Endometrial microvascular endothelial cells (primary cell): ENCODE measurements around the gene CCDC149. TPM values are rescaled to one million over a fixed set of nuclear protein-coding genes. Genes with fewer than 3 reads are reported as not detected.

Experiments used
- in situ Hi-C: cut with HindIII; loops from 2 replicates; pipeline ENCODE4 v1.10.0; 2017; ENCODE audit warnings: low sequenced_read_pairs, low pct_unique_long_range_greater_than_20kb; ENCODE audit errors: inconsistent ontology term
- total RNA-seq: library from RNA; depleted of rRNA; stranded (reverse); fragments of >200 nt; gene quantifications from one replicate; pipeline ENCODE4 v1.2.3, GENCODE V29; 2015; ENCODE audit errors: inconsistent ontology term

CCDC149 gene
- total RNA-seq, 1 donor from 2014 or later, result 2.5 TPM

DNA sequence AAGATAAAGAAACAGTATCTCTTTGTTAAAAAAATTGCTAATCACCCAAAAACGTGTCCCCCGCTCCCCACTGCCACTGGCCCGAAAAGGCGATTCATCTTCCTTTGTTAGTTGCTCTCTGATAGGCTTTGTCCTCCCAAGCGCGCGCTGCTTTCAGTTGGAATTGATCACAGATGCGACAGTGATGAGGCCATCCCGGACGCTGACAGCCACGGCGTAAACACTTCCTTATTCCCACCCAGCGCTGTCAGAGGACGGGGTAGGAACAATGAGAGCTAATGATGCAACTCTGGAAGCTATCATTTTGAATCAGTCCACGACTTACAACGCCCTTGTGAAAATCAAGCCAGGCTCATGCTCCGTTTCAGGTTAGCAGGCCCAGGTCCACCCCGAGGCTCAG is 96.0 kb downstream of the CCDC149 start:
- in situ Hi-C loops, result no loop called here

DNA sequence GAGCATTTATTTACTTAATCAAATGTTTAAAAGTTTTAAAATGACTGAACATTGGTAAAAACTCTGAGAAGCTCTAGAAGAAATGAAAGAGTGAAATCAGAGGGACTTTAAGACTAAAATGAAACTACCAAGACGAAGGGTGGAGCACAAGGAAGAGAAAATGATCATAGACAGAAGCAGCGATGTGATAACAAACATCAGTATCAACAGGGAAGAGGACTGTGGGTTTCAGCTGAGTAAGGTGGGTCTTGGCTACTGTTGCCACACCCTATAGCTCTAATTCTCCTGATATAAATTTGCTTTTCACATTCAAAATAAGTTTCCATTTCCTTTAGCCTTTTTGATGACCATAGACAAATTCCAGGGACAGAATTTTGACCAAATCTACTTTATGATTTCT is 99.1 kb downstream of the CCDC149 start:
- in situ Hi-C loops, result no loop called here

DNA sequence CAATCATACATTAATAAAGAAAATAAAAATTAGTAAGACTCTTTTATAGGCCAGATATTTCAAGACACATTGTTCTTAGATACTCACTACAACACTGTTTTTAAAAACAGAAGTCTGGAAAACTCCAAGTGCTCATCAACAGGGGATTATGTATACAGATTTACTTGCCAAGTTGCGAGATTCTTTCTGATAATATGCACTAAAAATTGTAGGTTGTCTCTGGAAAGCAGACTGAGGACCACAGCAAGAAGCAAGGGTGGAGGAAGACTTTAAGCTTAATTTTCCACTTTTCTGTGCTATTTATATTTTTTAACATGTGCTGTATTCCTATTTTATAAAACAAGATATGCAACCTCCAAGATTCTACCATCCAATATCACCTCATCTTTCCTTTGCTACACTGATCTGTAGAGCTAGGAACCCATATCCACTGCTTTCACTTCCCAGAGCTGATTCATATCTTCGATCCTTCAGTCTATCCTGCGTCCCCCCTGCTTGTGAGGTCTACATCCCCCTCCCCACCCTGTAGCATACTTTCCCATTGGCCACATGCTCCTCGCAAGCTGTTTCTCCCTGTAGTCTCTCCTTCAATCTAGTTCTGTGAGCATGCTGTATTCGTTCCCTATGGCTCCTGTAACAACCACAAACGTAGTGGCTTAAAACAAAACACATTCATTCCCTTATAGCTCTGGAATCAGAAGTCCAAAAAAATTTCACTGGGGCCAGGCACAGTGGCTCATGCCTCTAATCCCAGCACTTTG is 101.8 kb downstream of the CCDC149 start:
- in situ Hi-C loops, result no loop called here

DNA sequence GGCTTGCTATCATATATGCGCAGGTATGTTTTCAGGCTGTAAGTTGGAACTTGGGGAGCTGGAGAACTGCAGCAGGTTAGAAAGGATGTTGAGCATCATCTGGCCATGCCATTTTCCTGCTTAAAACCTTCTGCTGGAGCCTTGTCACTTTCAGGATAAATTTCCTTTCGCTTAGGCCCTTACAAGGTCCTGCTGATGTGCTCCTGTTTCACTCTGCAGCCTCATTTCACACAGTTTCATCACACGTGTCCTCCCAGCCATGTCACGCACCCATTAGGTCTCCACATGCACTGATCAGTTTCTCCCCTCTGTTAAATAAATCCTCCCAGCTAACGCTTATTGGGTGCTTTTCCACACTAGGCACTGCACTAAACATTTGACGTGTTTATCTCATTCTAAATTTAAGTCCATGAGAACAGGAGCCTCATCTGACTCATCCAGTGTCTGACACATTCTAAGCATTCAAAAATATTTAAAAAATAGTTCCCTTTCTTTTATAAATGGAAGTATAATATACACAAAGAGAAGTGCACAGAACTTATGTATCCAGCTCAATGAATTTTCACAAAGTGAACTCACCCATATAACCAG is 102.9 kb downstream of the CCDC149 start:
- in situ Hi-C loops, result no loop called here

DNA sequence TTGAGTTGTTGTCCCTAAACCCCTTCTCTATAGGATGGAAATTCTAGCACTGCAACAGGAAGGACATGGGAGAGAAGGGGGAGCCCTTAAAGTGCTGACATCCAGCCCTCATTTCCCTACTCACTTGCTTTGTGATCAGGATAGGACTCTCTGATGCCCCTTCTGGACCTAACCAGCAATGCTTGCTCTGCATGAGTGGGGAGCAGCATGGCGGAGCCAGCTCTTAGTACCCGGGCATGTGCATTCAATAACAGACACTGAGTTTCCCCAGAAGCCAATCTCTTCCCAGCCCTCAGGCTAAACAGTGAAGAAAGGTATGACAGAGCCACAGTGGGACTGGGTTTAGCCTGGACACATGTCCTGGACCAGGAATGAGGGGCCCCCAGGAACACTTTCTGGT is 103.5 kb downstream of the CCDC149 start:
- in situ Hi-C loops, result no loop called here

DNA sequence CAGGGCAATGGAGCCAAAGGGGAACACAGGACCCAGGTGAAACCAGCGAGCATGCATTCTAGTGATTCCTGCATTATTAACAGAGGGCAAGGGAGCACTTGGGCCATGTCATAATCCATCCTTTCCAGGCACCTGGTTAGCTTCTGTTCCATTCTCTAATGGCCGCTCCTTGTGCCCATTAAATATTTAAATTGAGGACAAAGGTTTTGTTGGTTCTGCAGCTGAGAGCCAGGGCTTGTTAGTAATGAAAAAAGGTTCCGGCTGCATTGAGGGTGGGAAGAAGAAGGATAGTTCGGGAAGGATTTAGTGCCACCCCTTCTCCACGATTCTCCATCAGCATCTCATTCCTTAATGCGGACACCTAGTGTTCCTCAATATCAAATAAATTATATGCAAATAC is 103.9 kb downstream of the CCDC149 start:
- in situ Hi-C loops, result no loop called here

DNA sequence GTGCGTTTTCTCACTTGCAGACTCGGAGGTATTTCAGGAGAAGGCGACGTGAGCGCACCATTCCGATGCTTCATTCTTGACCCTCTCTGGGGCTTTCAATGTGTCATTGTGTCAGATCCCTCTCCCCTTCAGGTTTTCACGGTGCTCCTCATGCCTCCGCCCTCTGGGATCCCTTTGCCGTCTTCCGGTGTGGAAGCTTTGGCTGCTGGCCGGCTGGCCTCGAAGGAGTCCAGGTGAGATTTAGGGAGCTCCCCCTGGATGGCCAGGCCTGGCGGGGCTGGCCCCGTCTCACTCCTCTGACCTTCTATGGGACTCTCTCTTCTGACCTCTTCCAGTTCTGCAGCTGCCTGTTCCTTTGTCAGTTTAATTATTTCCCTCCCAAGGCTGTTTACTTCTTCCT is 104.6 kb downstream of the CCDC149 start:
- in situ Hi-C loops, result no loop called here

DNA sequence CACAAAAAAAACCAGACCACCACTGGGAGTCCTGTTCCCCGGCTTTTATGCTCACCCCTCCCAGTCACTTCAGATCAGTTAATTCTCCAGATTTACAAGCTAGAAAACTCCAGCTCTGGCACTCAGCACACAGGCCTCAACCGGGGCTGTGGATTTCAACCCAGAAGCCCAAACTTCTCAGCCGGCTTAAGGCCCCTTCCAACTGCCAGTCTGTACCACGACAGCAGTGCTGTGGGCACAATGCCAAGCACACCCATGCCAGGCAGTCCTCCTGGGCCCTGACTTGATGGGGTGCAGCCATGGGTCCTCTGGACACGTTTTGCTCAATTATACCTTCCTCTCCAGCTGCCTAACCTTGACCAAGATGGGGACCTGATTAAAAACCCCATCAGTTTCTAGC is 105.2 kb downstream of the CCDC149 start:
- in situ Hi-C loops, result no loop called here

DNA sequence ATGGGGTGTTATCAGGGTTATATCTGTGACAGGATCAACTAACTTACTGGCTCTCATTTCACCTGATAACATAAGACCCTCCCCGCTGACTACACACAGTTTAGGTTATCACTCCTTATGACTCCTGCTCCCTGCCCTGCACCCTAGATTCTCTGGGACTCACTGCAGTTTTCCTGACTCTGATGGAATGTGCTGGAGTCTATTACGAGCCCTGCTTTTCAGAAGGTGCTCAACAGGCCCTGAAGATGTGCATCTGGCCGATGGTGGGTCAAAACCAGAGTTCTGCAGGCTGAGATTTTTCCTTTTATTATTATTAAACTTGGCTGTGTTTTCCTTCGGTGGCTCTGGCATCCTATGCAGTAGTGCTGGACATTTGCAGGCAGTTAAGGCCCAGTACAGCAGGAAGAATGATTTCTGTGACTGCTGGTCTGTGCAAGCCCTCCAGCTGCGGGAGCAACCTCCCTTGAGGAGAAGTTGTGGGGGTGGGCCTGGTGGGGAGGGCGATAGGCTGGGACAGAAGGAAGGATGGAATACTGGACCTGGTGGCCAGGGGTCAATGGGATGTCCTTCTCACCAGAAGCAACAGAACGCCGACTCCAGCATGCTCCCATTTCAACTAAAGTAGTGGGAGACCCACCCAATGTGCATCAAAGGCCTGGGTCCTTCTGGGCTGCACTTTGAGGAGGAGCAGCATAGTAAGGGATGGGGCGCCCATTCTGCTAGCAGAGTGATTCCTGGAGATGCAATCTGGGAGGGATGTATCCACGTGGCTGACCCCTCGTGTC is 106.4 kb downstream of the CCDC149 start:
- in situ Hi-C loops, result no loop called here

DNA sequence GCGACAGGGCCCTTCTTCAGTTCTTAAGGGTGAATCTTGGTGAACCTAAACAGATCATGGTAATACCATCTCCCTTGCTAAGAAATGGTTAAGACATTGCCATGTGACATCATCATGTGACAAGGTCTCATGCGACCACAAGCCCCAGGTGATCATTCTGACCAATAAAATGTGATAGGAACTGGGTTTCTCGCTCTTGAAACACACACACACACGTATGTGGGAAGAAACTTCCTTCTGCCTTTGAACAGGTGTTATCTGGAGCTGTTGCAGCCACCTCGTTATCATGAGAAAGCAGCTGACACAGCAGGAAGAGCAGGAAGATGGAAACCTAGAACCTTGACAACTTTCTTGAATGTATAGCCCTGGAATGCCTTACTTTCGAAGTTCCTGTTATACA is 107.3 kb downstream of the CCDC149 start:
- in situ Hi-C loops, result no loop called here

DNA sequence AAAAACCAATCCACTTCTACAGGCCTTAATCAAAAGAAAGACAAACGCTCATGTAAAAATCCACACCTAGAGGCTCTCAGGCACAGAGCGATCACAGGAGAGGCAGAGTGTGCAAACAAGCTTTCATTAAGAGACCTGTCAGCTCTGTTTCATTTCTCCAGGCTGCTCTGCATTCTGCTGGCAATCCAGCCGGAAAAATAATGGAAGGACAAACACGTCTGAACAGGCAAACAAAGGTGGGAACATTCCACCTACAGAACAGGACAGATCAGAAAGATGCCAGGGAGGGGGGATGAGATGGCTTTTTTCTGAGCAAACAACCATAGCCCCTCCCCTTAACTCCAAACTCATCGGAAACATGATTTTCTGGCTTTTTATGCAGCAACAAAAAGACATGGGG is 107.8 kb downstream of the CCDC149 start:
- in situ Hi-C loops, result no loop called here

DNA sequence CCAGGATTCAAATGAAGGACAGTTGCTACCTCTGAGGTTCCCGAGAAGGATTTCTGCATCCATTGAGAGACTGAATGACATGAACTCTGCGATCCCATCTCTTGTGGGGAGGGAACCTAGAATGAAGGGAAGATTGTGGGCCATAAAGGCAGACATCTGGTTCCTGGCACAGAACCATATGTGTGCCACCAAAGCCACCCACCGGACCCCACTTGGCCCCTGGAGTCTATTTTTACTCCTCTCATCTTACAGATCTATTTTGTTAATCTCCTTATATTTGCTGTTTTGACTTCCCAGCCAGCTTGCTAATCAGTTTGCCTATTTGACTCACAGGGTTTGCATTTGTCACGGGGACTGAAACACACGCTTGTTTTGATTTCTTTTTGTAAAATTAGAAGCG is 110.2 kb downstream of the CCDC149 start:
- in situ Hi-C loops, result no loop called here

DNA sequence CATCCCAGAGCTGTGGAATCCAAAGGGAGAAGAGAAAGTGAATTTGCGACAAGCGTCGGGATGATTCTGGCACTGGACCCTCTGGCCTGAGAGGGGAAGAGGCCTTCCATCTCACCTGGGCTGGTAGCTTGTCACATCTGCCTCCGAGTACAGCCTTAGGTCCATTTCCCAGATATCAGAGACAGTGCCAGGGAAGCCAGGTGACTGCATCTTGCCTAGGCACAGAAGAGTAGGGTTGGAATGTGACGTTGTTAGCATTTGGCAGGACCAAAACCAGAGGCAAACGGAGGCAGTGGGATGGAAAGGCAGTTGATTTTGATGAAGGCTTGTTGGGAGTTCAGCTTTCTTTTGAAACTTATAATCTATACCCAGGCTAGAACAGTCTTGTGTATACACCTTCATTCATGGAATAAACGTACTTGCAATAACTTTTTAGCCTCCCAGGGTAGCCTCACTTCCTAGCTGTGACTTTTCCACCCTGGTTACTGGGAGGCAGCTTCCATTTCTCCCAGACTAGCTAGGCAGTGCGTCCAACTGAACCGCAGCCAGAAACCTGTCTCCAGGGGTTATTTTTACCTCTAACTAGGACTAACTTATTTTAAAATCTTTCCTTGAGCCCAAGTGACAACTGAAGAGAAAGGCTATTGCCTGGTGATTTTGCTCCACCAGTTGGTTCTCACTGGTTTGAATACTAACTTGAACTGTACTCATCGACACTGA is 111.5 kb downstream of the CCDC149 start:
- in situ Hi-C loops, result no loop called here

DNA sequence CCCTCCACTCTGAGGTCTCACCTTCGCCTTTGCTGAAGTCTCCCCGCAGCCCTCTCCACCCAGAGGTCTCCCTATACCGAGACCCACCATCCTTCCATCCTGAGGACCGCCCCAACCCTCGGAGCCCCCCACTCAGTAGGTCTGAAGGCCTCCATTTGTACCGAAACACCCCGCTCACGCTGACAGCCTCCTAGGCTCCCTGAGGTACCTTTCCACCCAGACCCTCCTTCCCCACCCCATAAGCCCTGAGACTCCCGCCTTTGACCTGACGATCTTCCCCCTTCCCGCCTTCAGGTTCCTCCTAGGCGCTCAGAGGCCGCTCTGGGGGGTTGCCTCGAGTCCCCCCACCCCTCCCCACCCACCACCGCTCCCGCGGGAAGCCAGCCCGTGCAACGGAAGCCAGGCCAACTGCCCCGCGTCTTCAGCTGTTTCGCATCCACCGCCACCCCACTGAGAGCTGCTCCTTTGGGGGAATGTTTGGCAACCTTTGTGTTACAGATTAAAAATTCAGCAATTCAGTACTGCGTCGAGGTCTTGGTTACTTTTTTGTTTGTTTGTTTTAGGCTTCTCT is 112.4 kb downstream of the CCDC149 start:
- in situ Hi-C loops, result no loop called here

DNA sequence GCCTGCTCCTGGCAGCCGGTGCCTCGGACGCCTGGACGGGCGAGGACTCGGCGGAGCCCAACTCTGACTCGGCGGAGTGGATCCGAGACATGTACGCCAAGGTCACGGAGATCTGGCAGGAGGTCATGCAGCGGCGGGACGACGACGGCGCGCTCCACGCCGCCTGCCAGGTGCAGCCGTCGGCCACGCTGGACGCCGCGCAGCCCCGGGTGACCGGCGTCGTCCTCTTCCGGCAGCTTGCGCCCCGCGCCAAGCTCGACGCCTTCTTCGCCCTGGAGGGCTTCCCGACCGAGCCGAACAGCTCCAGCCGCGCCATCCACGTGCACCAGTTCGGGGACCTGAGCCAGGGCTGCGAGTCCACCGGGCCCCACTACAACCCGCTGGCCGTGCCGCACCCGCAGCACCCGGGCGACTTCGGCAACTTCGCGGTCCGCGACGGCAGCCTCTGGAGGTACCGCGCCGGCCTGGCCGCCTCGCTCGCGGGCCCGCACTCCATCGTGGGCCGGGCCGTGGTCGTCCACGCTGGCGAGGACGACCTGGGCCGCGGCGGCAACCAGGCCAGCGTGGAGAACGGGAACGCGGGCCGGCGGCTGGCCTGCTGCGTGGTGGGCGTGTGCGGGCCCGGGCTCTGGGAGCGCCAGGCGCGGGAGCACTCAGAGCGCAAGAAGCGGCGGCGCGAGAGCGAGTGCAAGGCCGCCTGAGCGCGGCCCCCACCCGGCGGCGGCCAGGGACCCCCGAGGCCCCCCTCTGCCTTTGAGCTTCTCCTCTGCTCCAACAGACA is 113.1 kb downstream of the CCDC149 start:
- in situ Hi-C loops, result no loop called here

DNA sequence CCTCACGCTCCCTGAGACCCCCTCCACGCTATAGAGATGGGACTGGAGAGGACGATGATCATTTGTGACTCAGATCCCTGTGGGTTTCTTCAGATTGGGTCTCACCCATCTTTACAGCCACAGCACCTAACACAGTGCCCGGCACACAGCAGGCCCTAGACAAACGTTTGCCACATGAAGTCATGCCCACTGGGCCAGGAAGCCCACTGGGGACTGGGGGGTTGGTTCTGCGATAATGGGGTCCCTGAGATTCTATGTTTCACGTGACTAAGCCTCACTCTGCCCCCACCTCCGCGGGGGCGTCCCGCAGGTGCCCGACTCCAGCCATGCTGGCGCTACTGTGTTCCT is 113.7 kb downstream of the CCDC149 start:
- in situ Hi-C loops, result no loop called here

DNA sequence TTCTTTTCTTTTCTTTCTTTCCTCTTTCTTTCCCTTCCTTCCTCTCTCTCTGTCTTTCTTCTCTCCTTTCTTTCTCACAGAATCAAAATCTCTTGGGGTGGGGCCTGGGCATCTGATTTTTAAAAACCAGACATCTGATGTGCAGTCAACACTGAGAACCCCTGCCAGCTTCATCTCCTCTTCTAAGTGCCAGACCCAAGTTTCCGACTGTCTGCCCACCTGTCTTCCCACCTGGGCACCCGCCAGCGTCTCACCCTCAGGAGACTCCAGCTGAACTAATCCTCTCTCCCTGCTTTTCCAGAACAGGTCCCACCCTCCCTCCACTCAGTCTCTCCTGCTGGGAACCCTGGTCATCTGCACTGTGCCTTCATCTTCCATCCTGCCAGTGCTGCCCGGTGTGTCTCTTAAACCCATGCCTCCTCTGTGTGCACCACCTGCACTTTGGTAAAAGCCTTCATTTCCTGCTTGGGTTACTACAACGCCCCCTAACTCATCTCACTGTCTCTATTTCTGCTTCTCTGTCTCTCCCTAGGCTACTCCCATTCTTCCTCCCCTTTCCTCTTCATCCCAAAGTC is 114.7 kb downstream of the CCDC149 start:
- in situ Hi-C loops, result no loop called here

DNA sequence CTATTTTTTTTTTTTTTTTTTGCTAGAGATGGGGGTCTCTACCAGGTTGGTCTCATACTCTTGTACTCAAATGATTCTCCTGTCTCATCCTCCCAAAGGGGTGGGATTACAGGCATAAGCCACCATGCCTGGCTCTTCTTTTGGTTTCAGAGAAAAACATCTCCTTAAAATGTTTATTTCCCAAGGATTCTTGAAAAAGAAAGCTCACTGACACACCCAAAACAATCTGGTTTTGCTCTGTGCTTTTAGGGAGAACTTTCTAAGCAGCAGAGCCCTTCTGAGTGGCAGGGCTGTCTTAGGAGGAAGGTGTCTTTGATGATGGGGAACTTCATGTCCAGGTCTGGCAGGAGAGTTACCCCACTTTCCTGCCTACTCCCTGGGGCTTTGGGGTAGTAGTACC is 116.2 kb downstream of the CCDC149 start:
- in situ Hi-C loops, result no loop called here
